GM19372 (cell line): Measurements from ENCODE around the gene ABI3.

ENCODE experiments used
- ATAC-seq: cut with Tn5 transposase; IDR thresholded peaks from one replicate; pipeline ENCODE4 v1.9.1; 2021; ENCODE audit warnings: mild to moderate bottlenecking, low read depth, moderate library complexity; ENCODE audit not compliant: unreplicated experiment

Gene ABI3

DNA sequence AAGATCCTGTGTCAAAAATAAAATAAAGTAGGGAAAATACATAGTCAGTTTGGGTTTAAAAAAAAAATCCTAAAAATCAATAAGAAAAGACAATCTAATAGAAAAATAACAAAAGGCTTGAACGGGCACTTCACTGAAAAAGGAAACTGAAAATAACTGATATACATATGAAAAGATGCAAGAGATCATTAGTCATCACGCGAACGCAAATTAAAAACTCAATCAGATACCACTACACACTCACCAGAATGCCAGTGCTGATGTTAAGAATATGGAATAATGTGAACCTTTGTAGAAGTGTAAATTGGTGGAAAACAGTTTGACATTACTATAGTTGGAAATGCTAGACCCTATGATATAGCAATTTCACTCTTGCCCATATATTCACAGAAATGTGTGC lies 14.8 kb upstream of the ABI3 start:
- ATAC-seq, result no peak

DNA sequence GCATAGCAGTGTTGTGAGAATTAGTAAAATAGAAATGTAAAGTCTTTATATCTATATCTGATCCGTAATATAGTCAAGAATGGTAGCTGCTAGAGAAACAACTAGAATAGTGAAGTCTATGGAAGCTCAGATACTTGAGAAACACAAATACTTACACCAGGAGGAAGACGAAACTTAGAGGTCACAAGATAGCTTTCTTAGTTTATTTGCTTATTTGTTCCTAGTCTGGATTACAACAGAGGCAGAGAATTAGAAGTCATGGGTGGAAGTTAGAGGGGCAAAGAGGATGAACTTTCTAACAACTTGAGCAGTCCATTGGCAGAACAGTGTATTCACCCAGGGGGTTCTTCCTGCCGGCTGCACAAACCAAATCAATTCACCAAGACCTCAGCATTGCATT lies 14.0 kb upstream of the ABI3 start:
- ATAC-seq, result no peak

DNA sequence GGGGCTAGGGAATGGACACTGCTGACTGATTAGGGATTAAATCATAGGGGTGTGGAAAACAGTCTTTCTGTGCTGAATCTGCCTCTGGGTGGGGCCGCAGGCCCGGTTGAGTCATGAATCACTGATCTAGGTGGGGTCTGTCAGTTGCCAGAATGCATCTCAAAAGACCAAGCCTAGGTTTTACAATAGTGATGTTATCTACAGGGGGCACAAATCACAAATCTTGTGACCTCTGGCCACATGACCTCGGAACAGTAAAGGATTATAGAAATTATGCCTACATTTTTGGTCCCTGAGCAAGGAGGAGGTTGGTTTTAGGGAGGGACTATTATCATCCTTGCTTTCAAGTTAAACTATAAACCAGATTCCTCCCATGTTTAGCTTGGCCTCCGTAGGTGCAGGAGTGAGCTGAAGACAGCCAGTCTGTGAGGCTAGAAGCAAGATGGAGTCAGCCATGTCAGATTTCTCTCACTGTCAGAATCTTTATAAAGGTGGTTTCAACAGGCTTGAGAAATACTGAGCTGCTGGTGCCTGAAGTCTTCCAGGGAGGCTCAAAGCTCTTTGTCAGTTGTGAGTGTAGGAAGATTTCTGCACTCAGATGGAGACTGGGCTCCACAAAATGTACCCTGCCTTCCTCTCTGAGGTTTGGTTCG lies 13.0 kb upstream of the ABI3 start:
- ATAC-seq, result no peak

DNA sequence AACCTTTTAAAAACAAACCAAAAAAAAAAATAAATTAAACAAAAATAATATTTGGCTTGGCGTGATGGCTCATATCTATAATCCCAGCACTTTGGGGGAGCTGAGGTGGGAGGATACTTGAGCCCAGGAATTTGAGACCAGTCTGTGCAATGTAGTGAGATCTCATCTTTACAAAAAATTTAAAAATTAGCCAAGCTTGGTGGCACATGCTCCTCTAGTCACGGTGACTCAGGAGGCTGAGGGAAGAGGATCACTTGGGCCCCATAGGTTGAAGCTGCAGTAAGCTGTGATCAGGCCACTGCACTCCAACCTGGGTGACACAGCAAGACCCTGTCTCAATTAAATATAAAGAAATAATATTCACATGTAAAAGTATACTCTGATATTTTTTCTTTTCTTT lies 12.3 kb upstream of the ABI3 start:
- no peak for ATAC-seq

DNA sequence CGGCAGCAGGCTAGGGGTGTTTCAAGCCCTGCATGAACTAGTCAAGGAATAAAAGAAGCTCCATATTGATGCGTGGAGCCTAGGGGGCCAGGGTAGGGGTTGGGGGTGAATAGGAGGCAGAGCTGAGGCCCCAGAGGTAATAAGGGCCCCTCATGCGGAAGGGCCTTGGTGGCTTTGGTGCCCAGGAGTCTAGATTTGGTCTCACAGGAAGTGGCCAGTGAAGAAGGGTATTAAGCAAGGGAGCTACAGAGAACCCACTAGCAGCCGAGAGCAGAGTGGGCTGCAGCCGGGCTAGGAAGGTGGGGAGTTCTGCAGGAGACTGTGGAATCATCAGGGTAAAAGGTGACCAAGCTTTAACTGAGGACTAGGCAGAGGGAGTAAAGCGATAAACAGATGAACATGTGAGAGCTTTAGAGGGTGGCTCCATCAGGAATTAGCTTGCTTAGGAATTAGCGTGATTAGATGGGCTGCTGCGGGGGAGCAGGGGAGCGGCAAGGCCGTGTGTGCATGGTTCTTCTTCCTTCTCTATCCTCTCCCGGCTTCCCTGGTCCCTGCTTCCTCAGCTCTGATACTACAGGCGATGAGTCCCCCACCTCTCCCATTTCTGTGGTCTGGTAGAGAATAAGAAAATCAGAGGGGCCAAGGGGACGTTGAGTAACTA lies 10.0 kb upstream of the ABI3 start:
- ATAC-seq, result no peak

DNA sequence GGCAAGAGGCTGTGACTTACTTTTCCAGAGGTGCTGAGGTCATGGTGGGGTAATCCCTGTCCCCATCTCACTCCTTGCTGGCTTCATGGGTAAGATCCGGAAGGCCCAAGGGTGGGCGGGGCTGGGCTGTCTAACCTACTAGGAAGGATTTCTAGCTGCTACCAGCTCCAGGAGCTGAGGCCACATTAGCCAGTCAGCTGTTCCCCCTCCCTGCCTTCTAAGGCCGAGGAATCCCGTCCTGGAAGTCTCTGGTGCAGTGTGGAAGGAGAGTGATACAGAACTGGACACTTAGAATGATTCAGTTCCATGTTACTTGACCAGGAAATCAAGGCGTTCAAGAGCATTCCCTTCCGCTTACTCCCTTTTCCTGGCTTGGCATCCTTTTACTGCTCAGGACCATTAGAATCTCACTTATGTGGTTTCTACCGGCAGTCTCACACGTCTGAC lies 9.0 kb upstream of the ABI3 start:
- ATAC-seq, result no peak

DNA sequence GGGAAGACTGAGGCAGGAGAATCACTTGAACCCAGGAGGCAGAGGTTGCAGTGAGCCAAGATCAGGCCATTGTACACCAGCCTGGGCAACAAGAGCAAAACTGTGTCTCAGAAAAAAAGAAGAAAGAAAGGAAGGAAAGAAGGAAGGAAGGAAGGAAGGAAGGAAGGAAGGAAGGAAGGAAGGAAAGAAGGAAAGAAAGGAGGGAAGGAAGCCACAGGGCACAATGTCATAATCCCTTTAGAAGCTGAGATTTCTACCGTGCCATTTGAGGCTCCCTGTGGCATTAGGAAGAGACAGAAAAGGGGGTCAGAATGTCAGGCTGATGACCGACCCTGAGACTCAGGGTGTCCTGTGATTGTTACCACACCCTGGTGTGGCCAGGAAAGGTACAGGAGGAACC lies 6.7 kb upstream of the ABI3 start:
- no peak for ATAC-seq

DNA sequence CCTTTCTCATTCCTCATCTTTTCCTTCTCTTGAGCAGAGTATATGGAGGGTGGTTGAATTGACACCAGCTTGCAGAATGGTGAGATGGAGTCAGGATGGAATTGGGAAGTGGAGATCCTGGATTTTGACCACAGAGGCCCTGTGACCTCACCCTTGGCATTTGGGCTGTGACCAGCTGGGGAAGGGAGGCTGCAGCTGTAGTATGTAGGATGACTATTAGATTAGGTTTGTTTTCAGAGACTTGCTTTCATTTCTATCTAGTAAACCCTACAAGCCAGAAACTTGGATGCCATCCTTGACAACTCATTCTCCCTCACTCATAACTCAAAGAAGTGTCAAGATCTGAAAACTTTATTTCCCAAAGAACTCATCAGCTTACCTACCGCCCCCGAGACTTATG lies 6.0 kb upstream of the ABI3 start:
- ATAC-seq, result no peak

DNA sequence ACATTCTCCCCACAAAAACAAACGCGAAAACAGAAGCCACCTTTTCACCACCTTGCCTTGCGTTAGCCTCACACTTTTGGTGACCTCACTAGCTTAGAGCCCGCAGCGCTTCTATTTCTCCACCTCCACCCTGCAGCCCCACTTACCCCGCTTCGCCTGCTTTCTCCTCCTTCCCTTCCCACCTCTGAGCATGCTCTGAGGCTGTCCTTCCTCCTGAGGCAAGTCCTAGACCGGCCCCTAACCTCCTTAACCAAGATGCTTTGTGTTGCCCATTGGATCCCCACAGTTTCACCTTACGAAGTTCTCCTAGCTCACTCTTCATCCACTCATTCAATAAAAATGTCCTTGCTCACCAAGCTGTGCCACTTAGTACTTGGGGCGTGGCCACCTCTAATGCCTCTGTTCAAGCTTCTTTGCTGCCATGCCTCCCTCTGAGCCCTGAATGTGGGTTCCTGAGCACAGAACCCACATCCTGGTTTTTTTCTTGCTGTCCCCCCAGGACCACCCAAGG lies 1.4 kb upstream of the ABI3 start:
- ATAC-seq, result no peak

DNA sequence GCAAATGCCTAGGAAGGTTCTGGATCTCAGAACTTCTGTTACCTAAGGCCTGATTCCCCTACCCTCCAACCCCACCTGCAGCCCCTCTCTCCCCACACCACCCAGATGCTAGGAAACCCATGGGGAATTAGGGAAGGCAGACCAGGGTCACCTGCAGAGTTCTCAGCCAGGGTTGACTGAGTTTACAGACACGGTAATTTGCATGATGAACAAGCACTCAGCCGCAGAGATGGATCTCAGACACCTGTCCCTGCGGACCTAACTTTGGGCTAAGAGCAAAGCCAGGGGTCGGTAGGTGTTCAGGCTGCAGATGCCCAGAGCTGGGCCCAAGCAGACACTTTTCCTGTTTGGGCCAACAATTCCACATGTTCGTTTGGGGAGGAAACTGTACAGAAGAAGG lies 2.9 kb downstream of the ABI3 start:
- no peak for ATAC-seq

DNA sequence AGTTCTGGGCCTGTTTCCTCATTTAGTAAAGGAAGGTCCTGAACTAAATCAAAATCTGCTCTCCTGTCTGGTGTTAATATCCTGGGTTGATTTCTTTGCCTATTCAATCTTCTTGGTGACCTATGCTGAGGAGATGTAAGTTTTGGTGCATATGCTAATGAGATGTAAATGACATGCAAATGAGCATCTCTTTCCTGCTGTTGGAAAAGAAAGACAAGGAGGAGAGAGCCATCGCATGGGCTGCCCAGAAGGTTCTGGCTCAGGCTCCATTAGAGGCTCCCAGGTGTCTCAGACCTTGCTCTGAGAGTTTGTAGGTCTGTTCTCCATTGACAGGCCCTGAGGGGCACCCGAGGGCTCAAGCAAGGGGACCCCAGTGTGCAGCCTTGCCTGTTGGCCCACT lies 3.3 kb downstream of the ABI3 start:
- no peak for ATAC-seq

DNA sequence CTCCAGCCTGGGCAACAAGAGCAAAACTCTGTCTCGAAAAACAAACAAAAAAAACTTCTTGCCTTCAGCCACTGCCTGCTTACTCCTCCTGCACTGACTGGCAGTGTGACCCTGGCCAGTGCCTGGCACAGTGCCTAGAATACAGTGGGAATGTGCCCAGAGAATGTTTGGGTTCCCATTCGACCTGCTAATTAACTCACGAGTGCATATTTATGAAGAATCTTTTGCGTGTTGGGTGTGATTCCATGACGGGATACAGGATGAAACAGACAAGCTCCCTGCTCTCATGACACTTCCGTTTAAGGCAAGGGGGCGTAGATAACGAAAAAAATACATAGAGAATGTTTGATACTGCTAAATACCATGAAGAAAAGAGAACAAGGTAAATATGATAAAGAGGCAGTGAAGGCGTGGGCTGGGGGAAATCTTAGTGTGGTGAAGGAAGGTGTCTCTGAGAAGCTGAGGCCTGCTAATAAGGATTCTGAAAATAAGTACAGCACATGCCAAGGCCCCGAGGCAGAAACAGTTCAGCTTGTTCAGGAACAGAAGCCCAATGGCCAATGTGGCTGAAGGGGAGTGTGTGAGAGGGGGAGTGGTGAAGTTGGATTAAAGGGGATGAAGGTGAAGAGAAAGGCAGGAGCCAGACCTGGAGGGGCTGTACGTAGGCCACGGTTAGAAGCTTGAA lies 4.3 kb downstream of the ABI3 start:
- ATAC-seq, result no peak

DNA sequence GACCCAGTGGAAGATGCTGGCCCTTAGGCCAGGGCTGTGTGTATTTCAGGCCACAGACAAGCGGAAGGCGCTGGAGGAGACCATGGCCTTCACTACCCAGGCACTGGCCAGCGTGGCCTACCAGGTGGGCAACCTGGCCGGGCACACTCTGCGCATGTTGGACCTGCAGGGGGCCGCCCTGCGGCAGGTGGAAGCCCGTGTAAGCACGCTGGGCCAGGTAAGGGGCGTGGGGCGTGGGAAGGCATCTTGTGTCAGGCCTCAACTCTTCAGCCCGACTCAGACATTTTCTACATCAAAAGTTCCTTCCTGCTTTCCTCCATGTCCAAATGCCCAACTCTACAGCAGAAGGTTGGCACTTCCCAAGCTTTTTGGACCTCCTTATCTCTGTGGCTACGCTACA lies 6.0 kb downstream of the ABI3 start:
- ATAC-seq, result no peak

DNA sequence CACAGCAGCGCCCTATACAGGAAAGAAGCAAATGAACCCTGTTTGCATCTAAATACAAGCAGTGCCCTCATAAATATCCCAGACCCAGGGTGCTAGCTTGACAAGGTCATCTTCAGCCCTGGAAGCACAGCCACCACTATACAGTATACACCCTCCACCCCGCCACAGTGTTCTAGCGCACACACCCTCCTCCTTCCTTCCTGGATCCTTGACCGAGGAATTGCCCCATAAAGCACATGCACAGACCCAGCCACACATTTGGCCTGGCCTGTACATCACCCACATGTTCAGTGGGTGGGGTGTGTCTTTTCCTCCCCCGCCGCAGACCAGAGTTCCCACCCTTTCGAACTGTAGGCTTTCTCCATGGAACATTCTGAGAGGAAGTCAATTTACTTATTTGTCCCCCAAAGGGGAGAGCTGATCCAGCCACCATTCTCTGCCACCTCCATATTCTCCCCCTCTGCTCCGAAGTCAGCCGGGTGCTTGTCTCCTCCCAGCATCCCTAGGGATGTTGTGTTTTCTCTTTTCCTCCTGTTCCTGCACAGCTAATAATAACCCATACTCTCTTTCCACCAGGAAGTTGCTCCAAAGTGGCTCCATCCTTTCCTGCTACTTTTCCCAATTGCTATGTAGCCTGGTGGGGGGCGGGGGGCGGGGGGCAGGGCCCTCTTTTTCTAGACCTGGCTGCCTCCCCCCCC lies 6.6 kb downstream of the ABI3 start:
- ATAC-seq, result no peak

DNA sequence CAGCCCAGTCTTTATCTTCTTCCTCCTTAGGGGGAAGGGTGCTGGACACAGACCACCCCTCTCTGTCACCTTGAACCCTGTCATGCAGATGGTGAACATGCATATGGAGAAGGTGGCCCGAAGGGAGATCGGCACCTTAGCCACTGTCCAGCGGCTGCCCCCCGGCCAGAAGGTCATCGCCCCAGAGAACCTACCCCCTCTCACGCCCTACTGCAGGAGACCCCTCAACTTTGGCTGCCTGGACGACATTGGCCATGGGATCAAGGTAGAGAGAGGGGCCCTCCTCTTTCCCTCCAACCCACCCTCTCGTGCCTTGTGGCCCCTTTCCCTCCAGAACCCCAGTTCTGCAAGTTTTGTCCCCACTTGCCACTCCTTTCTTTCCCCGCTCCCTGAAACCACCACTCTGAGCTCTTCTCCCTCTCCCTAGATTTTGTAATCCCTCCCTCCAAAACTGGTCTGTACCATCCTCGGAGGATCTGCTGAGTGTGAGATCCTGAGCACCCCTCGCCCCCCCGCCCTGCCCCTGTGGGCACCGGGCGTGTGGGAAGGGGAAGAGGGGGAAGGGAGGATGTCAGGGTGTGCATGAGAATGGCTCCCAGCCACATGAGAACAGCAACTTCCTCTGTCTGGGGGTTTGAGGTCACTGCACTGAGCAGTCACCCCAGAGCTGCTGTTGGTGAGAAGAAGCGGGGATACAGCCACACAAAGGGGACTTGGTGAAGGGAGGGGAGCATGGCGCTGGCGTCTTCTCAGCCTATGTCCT lies 7.3 kb downstream of the ABI3 start:
- peak; percentile 59 for ATAC-seq

DNA sequence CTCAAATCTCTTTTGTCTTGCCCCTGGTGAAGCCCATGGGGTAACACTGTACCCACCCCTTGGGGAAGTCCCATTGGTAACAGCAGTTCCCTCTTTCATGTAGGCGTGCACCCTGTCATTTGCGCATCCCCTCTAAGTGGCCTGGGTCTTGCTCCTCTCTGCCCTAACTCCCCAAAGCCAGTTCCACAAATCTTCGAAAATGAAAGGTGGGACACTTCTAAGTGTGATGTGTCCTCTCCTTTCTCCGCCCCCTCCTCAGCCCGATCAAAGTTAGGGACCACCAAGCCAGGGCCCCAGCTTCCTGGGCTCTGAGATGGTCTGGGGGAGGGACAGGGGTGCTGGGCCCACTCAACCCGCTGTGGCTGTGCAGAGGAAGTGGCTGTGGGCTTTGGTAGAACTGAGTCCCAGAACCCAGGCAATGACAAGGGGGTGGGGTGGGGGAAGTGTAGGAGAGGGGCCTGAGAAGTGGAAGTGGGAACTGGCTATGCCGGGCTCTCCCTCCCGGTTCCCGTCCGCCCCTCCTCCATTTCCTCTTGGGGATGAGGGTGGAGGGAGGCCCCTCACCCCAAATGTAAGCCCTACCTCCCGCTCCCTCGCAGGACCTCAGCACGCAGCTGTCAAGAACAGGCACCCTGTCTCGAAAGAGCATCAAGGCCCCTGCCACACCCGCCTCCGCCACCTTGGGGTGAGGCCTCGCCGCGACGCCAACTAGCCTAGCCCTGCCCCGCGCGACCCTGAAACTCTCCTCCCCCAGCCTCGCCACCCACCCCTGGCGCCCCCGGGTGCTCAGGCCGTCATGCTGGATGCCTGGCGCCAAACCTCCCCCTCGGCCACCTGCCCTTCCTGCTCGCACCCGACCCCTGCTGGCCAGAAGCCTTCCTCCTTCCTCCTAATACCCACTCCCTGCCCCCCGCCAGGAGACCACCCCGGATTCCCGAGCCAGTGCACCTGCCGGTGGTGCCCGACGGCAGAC lies 8.7 kb downstream of the ABI3 start:
- ATAC-seq, result no peak

DNA sequence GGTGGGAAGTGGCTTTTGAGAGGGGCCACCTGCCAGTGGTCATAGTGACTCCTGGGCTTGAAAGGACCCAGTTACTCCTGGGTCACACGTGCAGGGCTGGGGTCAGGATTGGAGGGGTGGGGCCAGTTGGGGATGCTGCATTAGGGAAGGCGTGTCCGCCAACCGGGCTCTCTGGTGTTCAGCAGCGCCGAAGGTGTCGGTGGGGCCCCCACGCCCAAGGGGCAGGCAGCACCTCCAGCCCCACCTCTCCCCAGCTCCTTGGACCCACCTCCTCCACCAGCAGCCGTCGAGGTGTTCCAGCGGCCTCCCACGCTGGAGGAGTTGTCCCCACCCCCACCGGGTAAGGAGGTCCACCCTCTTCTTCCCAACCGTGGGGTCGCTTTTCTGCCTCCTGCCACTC lies 9.5 kb downstream of the ABI3 start:
- no peak for ATAC-seq

DNA sequence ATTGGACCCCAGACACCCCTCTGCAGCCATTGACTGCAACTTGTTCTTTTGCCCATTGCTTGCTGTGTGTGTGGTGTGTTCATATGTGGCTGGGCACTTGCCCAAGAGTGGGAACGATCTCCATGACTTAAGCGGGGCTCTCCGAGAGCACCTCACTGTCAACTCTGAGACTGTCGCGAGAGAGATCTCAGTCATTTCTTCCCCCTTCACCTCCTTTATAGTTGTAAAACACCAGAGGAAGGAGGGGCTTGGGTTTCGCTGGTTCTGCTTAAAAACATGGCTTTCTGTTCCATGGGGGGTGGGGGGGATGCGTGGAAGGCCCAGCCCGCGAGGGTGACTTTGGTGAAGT lies 12.6 kb downstream of the ABI3 start:
- ATAC-seq, result no peak

DNA sequence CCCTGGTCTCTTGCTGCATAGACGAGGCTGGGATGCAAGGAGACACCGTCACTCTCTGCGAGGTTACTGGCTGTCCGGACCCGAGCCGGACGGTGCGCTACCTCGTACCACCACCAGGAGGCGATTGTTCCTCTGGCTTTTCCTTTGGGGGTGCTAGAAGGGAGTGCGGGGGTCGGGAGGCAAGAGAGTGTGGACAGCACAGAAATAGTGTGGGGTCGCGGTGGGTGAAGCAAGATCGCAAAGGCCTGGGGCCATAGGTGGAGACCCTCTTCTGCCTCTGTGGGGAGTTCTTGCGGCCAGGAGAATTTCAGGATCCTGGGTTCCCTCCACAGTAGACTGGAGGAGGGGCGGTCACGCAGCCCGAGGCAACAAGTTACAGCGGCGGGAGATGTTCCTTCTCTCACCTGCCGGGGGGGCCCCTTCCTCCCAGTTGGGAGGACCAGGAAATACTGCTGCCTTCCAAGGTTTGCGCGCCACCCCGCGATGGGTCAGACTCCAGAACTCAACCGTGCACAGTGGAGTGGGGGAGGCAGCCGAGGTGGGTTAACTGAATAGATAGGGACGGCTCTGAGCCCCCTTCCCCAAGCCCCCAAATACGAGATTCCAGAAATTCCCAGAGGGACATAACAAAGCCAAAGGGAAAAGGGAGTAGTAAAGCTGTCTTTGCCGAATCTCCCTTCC lies 13.2 kb downstream of the ABI3 start:
- no peak for ATAC-seq
